NCI-H1930 (cell line): ENCODE measurements around the gene C1orf50.
A peak's percentile ranks its signal among the peaks of the same experiment; 100 is the strongest.
"Not testable (repeated sequence)": the region's sequence is repeated elsewhere in the genome, so short reads cannot be mapped to it uniquely, and the experiment has no call there.

Source experiments
- DNase-seq, 2 experiments: peaks; one replicate each; lab custom pipeline; 2025; lab: John Stamatoyannopoulos, UW

C1orf50 gene

GRCh38 chr1:42801832-42802473 lies 34.9 kb downstream of the C1orf50 start:
- DNase-seq, result no peak

GRCh38 chr1:42806171-42806570 lies 39.1 kb downstream of the C1orf50 start:
- no peak for DNase-seq

- DNase-seq, result no peak
These were observed 39.5 kb downstream of the C1orf50 start for GRCh38 chr1:42806593-42806992.

GRCh38 chr1:42807056-42807668 lies 40.1 kb downstream of the C1orf50 start:
- no peak for DNase-seq

GRCh38 chr1:42814815-42815214 lies 47.8 kb downstream of the C1orf50 start:
- not testable (repeated sequence) for DNase-seq

GRCh38 chr1:42815941-42816584 lies 49.0 kb downstream of the C1orf50 start:
- no peak for DNase-seq

GRCh38 chr1:42816585-42817439 lies 49.8 kb downstream of the C1orf50 start, which contains the start of the genes ERMAP and SVBP:
ERMAP (plus strand) TSS chr1:42817122; CDS start chr1:42830449, 13,327 bp downstream.
SVBP (minus strand) TSS chr1:42817397; CDS start chr1:42816544, 853 bp downstream.
- DNase-seq, result peak; percentile 79 to 88

GRCh38 chr1:42817440-42817767 lies 50.4 kb downstream of the C1orf50 start:
- no peak for DNase-seq

- DNase-seq, result no peak
These were observed 50.9 kb downstream of the C1orf50 start for GRCh38 chr1:42817976-42818375.

GRCh38 chr1:42820813-42821212 lies 53.8 kb downstream of the C1orf50 start:
- DNase-seq, result no peak

- no peak for DNase-seq
These were observed 54.6 kb downstream of the C1orf50 start for GRCh38 chr1:42821690-42822089.

GRCh38 chr1:42822800-42823392 lies 55.8 kb downstream of the C1orf50 start:
- DNase-seq, result no peak

GRCh38 chr1:42824481-42825035 lies 57.5 kb downstream of the C1orf50 start:
- no peak for DNase-seq

GRCh38 chr1:42825036-42825851 lies 58.2 kb downstream of the C1orf50 start:
- DNase-seq, result no peak
